Hepatocyte (in vitro differentiated cells): ENCODE measurements around the gene ASB15.

Experiments used
- CTCF ChIP-seq: fragments of 200-600 bp; sonication (generic); IDR thresholded peaks from 2 replicates; pipeline ENCODE4 v1.5.1; 2016; ENCODE audit warnings: antibody characterized with exemption, mild to moderate bottlenecking; ENCODE audit not compliant: poor library complexity
- EZH2phosphoT487 ChIP-seq: fragments of 200-600 bp; sonication (generic); IDR thresholded peaks from one replicate; pipeline ENCODE4 v1.6.1; 2018; ENCODE audit warnings: antibody characterized with exemption, mild to moderate bottlenecking, low read depth, moderate library complexity; ENCODE audit not compliant: unreplicated experiment, severe bottlenecking

GRCh38 chr7:123621707-123622106 lies 20.1 kb downstream of the ASB15 start:
- TF ChIP-seq CTCF = no peak
- no peak for TF ChIP-seq EZH2phosphoT487
